Urinary bladder (tissue), 4 donors: ENCODE results near the gene SH3BP5. TPM values are rescaled to one million over a fixed set of nuclear protein-coding genes. Genes with fewer than 3 reads are reported as not detected.

Experiments used
- DNase-seq: peaks from one replicate; pipeline ENCODE4 v3.0.0-alpha.2; 2015; ENCODE audit errors: extremely low spot score
- H3K27ac ChIP-seq: one replicate; pipeline ENCODE4 v1.5.1; 2013; ENCODE audit warnings: low read depth, mild to moderate bottlenecking, moderate library complexity
- H3K36me3 ChIP-seq: one replicate; pipeline ENCODE4 v1.6.1; 2013; ENCODE audit warnings: mild to moderate bottlenecking, moderate library complexity; ENCODE audit not compliant: insufficient read depth
- H3K4me1 ChIP-seq: one replicate; pipeline ENCODE4 v1.6.1; 2013; ENCODE audit warnings: mild to moderate bottlenecking, moderate library complexity; ENCODE audit not compliant: insufficient read depth
- H3K4me3 ChIP-seq: one replicate; pipeline ENCODE4 v1.5.1; 2013; ENCODE audit warnings: low read depth, low read length
- WGBS: extraction: QIAGEN DNeasy Blood & Tissue Kit; methylation state at CpG from one replicate; pipeline ENCODE4 v1.1.7; 2013; 5-methylcytosine and 5-hydroxymethylcytosine counted together
- polyA plus RNA-seq: library from polyadenylated mRNA; stranded (reverse); fragments of 200-250 nt; gene quantifications from one replicate; pipeline ENCODE4 v1.2.3, GENCODE V29; 2013
- total RNA-seq: library from RNA; depleted of rRNA; stranded (reverse); fragments of >200 nt; gene quantifications from one replicate; pipeline ENCODE4 v1.2.3, GENCODE V29; 2014
- donor health status: healthy with polysubstance abuse.
- donor health status: healthy.

SH3BP5 gene
- total and polyA plus RNA-seq, 2 donors, result 44.8 to 55.6 TPM

DNA sequence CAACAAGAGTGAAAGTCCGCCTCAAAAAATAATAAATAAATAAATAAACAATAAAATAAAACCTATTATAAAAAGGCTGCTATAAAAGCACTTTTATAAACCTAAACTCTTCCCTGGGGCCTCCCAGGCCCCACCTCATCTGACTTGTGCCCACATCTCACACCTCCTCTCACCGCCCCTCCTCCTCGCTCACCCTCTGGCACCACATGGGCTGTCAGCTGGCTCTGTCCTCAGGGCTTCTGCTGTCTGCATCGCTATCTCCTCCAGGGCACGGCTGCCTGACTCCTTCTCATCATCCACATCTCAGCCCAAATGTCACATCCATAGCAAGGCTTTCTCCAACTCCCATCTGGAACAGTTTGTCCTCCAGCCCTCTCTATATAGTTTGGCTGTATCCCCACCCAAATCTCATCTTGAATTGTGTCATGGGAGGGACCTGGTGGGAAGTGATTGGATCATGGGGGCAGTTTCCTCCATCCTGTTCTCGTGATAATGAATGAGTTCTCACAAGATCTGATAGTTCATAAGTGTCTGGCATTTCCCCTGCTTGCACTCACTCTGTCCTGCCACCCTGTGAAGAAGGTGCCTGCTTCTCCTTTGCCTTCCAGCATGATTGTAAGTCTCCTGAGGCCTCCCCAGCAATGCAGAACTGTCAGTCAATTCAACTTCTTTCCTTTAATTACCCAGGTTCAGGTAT lies 8.8 kb upstream of the SH3BP5 start:
- no peaks in the 10 kb centered on the region for H3K36me3 ChIP-seq
- H3K4me3 ChIP-seq, result no peak overlapping the region
- no peak overlapping the region for H3K27ac ChIP-seq
- 73% methylated on average over 6 of the region's 6 CpGs for WGBS
- H3K4me1 ChIP-seq, result no peaks in the 10 kb centered on the region
- no peak for DNase-seq

DNA sequence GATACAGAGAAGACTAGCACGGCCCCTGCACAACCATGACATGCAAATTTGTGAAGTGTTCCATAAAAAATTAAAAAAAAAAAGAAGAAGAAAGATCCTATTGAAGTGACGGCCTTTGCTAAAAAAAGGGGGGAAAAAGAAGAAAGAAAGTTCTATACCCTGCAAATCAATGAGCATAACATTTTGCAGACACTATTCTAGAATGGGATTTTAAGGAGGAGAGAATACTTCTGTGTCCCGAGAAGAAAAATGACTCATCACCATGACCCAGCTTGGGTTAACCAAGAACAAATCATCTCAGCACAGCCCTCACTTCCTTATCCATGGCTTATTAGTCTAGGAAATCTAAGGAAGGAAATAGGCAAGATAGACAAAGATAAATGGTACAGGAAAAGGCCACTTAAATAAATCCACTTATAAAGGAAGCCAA lies 7.4 kb upstream of the SH3BP5 start:
- H3K4me1 ChIP-seq, result no peaks in the 10 kb centered on the region
- DNase-seq, result no peak
- no peak overlapping the region for H3K27ac ChIP-seq
- H3K4me3 ChIP-seq, result no peak overlapping the region
- H3K36me3 ChIP-seq, result no peaks in the 10 kb centered on the region
- 60% methylated on average over 3 of the region's 3 CpGs for WGBS

DNA sequence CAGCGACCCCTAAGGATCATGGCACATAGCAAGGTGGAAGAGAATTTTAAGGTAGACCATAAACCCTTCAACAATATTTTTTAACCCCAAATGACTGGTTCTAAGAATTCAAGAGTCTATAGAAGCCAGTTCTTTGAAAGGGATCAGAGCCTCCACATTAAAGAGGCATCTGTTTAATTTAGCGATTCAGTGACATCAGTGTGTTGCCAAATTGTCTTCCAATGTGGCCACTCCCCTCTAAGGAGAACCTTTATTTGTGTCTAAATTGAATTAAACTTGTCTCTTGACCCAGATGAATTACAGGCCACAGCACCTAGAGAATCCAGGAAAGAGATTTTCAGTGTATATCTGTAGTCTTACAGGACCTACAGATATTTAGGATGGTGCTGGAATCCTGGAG lies 6.6 kb upstream of the SH3BP5 start:
- Histone ChIP-seq H3K4me3 (no peak overlapping the region), H3K4me1 (no peaks in the 10 kb centered on the region), H3K36me3 (no peaks in the 10 kb centered on the region), H3K27ac (no peak overlapping the region)
- no peak for DNase-seq
- 81% methylated on average over 2 of the region's 2 CpGs for WGBS

DNA sequence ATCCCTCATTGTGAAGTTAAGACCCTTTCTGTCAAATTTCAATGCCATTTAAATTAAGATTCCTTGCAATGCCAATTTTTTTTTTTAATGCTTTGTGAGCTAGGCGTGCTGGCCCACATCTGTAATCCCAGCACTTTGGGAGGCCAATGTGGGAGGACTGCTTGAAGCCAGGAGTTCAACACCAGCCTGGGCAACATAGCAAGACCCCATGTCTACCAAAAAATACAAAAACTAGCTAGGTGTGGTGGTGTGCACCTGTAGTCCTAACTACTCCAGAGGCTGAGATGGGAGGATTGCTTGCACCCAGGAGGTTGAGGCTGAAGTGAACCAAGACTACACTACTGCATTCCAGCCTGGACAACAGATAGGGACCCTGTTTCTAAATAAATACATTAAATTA lies 5.6 kb upstream of the SH3BP5 start:
- no peak for DNase-seq
- Histone ChIP-seq H3K4me1 (no peaks in the 10 kb centered on the region), H3K4me3 (no peak overlapping the region), H3K36me3 (no peaks in the 10 kb centered on the region), H3K27ac (no peak overlapping the region)
- WGBS, result 88% methylated on average over 1 of the region's 1 CpG

DNA sequence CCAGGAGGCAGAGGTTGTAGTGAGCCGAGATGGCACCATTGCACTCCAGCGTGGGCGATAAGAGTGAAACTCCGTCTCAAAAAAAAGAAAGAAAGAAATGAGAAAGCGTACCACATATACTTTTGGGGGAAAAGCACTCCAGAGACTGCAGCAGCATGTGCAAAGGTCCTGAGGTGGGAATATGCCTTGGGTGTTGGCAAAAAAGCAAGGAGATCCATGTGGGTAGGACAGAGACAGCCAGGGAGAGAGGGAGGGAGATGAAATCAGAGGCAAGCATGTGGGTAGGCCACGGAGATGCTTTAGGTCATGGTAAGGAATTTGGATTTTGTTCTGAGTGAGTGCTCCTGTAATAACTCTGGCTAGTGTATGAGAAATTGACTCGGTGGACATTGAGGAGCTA lies 3.7 kb upstream of the SH3BP5 start:
- Histone ChIP-seq H3K36me3 (no peaks in the 10 kb centered on the region), H3K4me3 (no peak overlapping the region), H3K27ac (no peak overlapping the region), H3K4me1 (no peaks in the 10 kb centered on the region)
- 92% methylated on average over 7 of the region's 7 CpGs for WGBS
- DNase-seq, result no peak

DNA sequence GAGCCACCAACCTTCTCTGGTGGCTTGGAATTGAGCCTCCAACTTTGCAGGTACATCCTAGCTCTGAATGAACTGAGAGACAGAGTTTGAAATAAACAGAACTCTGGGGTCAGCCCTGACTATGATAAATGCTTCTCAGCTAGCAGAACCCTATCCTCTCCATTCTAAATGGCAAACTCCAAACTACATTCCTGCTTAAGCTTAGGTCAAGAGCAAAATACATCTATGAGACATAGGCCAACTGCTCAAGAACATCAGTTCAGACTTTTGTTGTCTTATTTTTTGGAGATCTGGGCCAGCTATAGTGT lies 1.5 kb upstream of the SH3BP5 start:
- DNase-seq, result no peak
- Histone ChIP-seq H3K4me1 (no peaks in the 10 kb centered on the region), H3K4me3 (no peak overlapping the region), H3K27ac (no peak overlapping the region), H3K36me3 (no peaks in the 10 kb centered on the region)

DNA sequence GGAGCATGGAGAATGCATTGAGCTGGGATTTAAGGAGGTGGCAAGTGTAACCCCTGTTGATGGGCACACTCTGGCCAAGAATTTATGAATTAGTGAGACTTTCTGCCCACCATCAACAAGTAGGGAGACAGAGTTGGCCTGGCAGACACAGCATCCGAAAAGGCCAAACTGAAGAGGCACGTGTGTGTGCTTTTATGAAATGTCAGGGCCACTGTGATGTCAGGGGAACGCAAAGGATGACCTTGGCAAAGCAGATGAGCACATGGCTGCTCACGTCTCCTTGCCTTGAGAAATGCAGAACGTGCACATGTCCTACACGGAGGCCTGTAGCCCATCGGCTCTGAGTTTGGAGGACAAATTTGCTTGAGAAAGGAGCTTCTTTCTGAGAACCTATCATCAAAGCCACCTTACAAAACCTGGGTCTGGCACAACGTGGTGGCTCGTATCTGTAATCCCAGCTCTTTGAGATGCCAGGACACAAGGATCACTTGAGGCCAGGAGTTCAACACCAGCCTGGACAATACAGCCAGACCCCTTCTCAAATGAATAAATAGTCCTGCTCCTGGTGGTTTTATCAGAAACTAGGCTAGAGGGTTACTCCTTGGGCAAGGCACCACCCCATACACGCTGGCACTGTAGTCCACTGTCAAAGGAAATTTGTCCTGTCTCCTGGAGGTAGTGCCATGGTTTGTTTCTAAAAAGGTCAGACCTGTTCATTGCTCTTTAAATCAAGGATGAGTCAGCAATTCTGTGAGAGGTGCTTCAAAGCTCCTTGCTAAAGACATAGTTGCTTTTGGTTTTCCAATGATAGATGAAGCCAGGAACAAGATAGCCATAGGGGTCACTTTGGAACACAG lies 941 bp upstream of the SH3BP5 start:
- no peaks in the 10 kb centered on the region for H3K4me1 ChIP-seq
- no peak overlapping the region for H3K27ac ChIP-seq
- no peak overlapping the region for H3K4me3 ChIP-seq
- DNase-seq, result no peak
- no peaks in the 10 kb centered on the region for H3K36me3 ChIP-seq
- 92% methylated on average over 10 of the region's 10 CpGs for WGBS

DNA sequence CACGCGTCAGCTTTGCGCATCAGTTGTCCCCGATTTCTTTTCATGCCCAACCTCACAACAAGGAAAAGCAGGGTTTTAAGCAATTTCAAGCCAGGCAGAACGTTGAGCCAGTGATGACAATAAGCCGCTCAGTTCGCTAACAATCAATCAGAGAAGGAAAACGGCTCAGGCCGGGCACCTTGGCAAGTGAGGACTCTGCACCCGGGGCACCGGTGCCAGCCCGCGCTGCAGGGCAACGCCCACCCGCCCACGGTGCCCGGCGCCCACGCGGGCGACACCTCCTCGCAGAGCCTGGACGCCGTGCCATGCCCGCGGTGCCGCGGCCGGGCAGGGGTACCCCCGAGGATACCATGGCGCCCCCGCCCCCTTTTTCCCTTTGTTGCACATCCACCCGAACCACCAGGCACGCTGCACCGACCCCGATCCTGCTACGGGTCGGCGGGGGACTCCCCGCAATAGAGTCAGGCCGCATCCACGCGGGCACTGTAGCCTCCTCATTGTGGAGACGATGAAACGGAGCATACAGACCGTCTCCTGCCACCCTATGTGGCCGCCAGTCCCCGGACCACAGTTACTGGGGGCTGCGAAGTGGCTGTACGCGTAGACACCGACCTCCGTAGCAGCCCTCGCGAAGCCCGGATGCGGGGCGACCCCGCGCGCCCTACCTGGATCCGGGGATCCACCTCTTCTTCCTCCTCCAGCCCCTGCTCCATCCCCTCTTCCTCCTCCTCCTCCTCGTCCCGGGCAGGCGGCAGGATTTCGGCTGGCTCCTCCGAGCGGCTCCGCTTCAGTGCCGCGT lies 581 bp downstream of the SH3BP5 start:
- Histone ChIP-seq H3K4me3 (peak overlapping the region; percentile 89), H3K4me1 (no peaks in the 10 kb centered on the region), H3K27ac (peak overlapping the region; percentile 72), H3K36me3 (no peaks in the 10 kb centered on the region)
- DNase-seq, result no peak
- WGBS, result 3% methylated on average over 71 of the region's 71 CpGs

DNA sequence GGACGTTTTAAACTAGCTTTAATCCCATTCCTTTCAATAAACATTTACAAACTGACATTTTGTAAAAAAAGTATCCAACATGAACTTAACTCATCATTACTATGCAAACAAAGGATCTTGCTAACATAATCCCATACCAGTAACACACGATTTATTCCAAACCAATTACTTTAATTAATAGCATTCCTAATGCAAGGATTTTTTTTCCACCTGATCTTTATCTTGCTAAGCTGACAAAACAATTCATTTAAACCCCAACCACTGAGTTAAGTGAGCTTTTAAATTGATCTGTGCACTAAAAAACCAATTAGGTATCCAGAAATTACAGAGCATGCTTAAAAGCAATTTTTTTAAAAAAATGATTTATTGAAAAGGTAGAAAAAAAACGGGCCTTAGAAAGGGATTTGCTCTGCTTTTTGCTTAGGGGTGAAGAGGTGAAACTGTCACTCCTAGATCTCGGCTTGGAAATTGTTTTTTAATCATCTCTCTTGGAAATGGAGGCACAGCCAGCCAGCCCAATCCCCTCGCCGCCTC lies 1.2 kb downstream of the SH3BP5 start:
- 44% methylated on average over 6 of the region's 6 CpGs for WGBS
- no peaks in the 10 kb centered on the region for H3K36me3 ChIP-seq
- no peaks in the 10 kb centered on the region for H3K4me1 ChIP-seq
- no peak overlapping the region for H3K27ac ChIP-seq
- H3K4me3 ChIP-seq, result peak overlapping the region; percentile 89
- no peak for DNase-seq

DNA sequence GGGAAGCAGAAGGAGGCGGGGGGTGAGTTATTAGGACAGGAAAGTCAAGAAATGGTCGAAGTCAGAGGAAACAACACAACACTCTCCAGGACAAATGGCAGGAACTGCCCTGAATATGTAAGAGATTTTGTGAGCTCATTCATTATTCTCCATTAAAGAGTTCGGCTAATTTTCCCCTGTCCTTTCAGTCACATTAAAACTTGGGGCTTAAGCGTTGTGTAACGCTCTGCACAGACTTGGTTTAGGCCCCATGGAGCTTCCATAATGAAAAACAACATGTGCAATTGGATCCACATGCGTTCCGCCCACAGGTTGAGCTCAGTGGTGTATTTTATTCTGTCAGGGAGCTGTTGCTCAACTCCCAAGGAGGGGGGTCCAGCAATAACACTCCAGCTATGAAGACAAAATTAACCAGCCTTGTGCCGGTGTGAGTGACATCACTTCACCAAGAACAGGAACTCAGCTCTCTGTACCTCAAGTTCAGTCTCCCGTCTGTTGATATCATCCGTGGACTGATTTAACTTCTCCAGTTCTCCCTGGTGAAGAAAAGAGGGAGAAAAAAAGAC lies 2.3 kb downstream of the SH3BP5 start:
- Histone ChIP-seq H3K36me3 (no peaks in the 10 kb centered on the region), H3K4me3 (no peak overlapping the region), H3K4me1 (no peaks in the 10 kb centered on the region), H3K27ac (no peak overlapping the region)
- 70% methylated on average over 10 of the region's 10 CpGs for WGBS
- no peak for DNase-seq

DNA sequence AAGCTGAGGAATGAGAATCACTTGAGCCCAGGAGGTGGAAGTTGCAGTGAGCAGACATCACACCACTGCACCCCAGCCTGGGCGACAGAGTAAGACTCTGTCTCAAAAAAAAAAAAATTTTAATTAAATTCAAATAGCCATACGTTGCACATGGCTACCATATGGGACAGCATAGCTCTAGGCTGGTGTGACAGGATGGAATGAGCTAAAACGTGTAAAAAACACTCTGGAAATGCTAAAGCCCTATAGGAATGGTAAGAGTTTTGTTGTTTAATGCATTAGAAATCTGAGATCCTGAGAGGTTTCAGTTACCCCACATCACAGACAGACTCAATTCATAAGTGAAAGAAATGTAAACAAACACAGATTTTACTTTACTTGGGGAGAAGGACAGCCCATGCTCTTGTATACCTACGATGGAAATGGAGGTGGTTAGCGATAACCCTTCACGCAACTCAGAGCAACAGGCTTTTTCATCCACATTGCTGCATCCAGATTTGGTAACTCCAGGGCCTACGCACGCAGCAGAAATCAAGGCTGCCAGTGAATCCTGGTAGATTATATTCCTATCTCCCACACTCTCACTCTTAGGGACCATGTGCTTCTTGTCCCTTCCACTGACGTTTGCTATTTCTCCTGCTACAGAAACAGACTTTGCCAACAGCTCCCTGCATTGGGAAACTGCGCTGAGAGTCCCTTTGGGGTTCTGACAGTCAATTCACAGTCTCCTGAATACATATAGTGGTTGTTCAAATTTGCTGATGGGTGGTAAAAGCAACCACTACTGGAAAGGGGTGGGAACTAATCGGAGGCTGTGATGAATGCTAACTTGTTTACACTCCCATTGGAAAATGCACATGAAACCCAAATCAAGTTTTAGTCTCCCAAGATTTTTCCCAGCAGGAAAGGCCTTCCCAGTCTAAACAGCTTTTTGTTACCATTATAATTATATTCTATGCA lies 3.1 kb downstream of the SH3BP5 start:
- no peaks in the 10 kb centered on the region for H3K36me3 ChIP-seq
- H3K4me3 ChIP-seq, result no peak overlapping the region
- no peak for DNase-seq
- WGBS, result 76% methylated on average over 11 of the region's 11 CpGs
- no peaks in the 10 kb centered on the region for H3K4me1 ChIP-seq
- H3K27ac ChIP-seq, result no peak overlapping the region

DNA sequence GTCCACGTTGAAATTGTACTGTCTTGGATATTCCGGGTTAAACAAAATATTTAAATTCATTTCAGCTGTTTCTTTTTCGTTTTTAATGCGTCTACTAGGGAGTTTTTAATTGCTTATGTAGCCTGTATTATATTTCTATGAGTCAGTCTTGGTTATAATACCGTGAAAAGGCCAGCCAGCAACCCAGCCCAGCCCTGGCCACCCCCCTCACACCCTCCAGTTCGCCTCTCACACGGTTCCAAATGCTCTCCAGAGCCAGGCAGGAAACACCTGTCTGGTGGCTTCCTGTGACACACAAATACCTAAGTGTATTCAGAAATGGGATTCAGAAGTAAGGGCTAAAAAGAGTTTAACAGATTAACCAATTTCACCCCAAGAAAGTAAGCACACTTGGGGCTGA lies 4.4 kb downstream of the SH3BP5 start:
- DNase-seq, result no peak
- WGBS, result 55% methylated on average over 7 of the region's 7 CpGs

More for the DNA sequence above, 4.4 kb downstream of the SH3BP5 start:
- H3K4me1 ChIP-seq, result no peaks in the 10 kb centered on the region
- H3K27ac ChIP-seq, result no peak overlapping the region
- no peaks in the 10 kb centered on the region for H3K36me3 ChIP-seq
- no peak overlapping the region for H3K4me3 ChIP-seq
